C4-2B (cell line): Measurements from ENCODE around the gene STAU1.

Source experiments
- ZFX ChIP-seq: fragments of 450-650 bp; IDR thresholded peaks from 2 replicates; pipeline ENCODE4 v1.6.1; 2017
- TF ChIP-seq, protein P1 (sequence below): fragments of 450-650 bp; conservative IDR thresholded peaks from 2 replicates; pipeline ENCODE4 v1.5.1; 2017; ENCODE audit warnings: mild to moderate bottlenecking

DNA sequence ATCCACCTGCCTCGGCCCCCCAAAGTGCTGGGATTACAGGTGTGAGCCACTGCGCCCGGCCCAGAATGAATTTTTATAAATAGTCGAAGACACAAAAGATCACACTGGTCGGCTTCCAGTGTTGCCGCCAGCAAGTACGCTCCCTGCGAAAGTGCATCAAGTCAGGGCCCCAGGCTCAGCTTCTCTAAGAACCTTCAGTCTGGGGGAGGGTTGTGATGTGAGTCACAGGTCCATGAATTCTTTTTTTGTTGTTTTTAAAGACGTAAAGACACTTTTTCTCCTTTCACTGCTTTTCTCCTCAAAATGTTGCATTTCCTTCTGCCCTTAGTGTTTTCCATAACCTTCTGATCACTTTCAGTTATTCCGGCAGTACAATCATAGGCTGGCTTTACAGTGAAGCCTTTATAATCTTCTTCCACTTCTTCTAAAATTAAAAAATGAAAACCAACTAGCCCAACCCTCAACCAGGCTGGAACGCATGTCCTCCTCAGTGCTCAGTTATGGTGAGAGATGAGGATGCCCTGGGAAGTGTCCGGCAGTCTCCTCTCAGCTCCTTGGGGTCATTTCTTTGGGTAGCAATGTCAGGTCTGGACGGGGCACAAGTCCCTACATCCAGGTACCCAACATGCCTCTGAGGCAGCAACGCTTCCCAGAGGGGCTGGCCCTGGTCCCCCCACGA, 75.4 kb downstream of the STAU1 start:
- TF ChIP-seq, protein P1, sequence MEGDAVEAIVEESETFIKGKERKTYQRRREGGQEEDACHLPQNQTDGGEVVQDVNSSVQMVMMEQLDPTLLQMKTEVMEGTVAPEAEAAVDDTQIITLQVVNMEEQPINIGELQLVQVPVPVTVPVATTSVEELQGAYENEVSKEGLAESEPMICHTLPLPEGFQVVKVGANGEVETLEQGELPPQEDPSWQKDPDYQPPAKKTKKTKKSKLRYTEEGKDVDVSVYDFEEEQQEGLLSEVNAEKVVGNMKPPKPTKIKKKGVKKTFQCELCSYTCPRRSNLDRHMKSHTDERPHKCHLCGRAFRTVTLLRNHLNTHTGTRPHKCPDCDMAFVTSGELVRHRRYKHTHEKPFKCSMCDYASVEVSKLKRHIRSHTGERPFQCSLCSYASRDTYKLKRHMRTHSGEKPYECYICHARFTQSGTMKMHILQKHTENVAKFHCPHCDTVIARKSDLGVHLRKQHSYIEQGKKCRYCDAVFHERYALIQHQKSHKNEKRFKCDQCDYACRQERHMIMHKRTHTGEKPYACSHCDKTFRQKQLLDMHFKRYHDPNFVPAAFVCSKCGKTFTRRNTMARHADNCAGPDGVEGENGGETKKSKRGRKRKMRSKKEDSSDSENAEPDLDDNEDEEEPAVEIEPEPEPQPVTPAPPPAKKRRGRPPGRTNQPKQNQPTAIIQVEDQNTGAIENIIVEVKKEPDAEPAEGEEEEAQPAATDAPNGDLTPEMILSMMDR, result no peak
- no peak for TF ChIP-seq ZFX
